Activated naive CD8-positive, alpha-beta T cell treated with anti-CD3 and anti-CD28 coated beads for 36 hours (primary cell): ENCODE data around the gene CHRNA7. TPM values are rescaled to one million over a fixed set of nuclear protein-coding genes. Genes with fewer than 3 reads are reported as not detected.
"Not testable (repeated sequence)": the region's sequence is repeated elsewhere in the genome, so short reads cannot be mapped to it uniquely, and the experiment has no call there.

Source experiments
- DNase-seq: peaks from one replicate; pipeline ENCODE4 v3.0.0; 2021
- H3K27ac Mint-ChIP-seq: one replicate; pipeline ENCODE4 v1.8.0; 2022; ENCODE audit warnings: mild to moderate bottlenecking, moderate library complexity, mixed read lengths
- H3K27me3 Mint-ChIP-seq: one replicate; pipeline ENCODE4 v1.8.0; 2022; ENCODE audit warnings: mild to moderate bottlenecking, mixed read lengths
- H3K36me3 Mint-ChIP-seq: one replicate; pipeline ENCODE4 v1.8.0; 2021; ENCODE audit warnings: mild to moderate bottlenecking, mixed read lengths
- H3K4me1 Mint-ChIP-seq: one replicate; pipeline ENCODE4 v1.8.0; 2021; ENCODE audit warnings: mixed read lengths
- H3K4me3 Mint-ChIP-seq: one replicate; pipeline ENCODE4 v1.8.0; 2022; ENCODE audit warnings: mild to moderate bottlenecking, moderate library complexity, mixed read lengths
- H3K9me3 Mint-ChIP-seq: one replicate; pipeline ENCODE4 v1.8.0; 2022; ENCODE audit warnings: mixed read lengths
- total RNA-seq, 2 experiments: library from RNA; stranded (reverse); gene quantifications; one replicate each; pipeline ENCODE4 v1.2.3, GENCODE V29; 2021

CHRNA7 gene
- total RNA-seq, 2 experiments from 2014 or later: 0.25 TPM; not detected in 1

DNA sequence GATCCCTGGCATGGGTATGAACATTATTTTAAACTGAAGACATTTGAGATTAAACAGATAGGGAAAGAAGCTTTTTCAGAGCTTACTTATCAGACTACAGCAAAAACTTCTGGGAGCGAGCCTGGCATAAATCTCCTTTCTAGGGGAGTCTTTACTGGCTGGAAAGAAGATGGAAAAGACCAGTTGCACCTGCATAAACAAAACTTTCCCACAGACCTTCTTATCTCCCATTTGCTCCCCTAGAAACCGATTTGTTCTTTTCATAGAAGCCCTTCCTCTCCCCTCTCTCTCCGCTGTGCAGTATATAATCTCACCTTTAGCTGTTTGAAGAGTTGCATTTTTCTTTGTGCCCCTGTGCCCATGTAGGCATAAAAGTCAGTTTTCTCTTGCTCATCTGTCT is 93.2 kb downstream of the CHRNA7 start:
- H3K27ac Mint-ChIP-seq: no peak overlapping the region
- DNase-seq: no peak
- no peak overlapping the region for H3K4me3 Mint-ChIP-seq
- no peaks in the 10 kb centered on the region for H3K36me3 Mint-ChIP-seq
- no peaks in the 10 kb centered on the region for H3K9me3 Mint-ChIP-seq
- peaks cover 16% of the 10 kb centered on the region for H3K27me3 Mint-ChIP-seq
- no peaks in the 10 kb centered on the region for H3K4me1 Mint-ChIP-seq

- H3K4me1 Mint-ChIP-seq: no peaks in the 10 kb centered on the region
- H3K27me3 Mint-ChIP-seq: peaks cover 17% of the 10 kb centered on the region
- H3K36me3 Mint-ChIP-seq: no peaks in the 10 kb centered on the region
- no peak overlapping the region for H3K4me3 Mint-ChIP-seq
- no peak for DNase-seq
- no peaks in the 10 kb centered on the region for H3K9me3 Mint-ChIP-seq
- H3K27ac Mint-ChIP-seq: no peak overlapping the region
Observed at GRCh38 chr15:32124726-32125125, 94.4 kb downstream of the CHRNA7 start.

GRCh38 chr15:32125595-32125994 is 95.3 kb downstream of the CHRNA7 start:
- no peak overlapping the region for H3K4me3 Mint-ChIP-seq
- no peak for DNase-seq
- H3K27ac Mint-ChIP-seq: no peak overlapping the region
- peaks cover 22% of the 10 kb centered on the region for H3K27me3 Mint-ChIP-seq
- H3K4me1 Mint-ChIP-seq: no peaks in the 10 kb centered on the region
- H3K9me3 Mint-ChIP-seq: no peaks in the 10 kb centered on the region
- no peaks in the 10 kb centered on the region for H3K36me3 Mint-ChIP-seq

GRCh38 chr15:32129815-32130214 is 99.5 kb downstream of the CHRNA7 start:
- DNase-seq: no peak
- Mint-ChIP-seq H3K27ac (no peak overlapping the region), H3K27me3 (peaks cover 32% of the 10 kb centered on the region), H3K36me3 (no peaks in the 10 kb centered on the region), H3K4me3 (no peak overlapping the region), H3K4me1 (no peaks in the 10 kb centered on the region), H3K9me3 (no peaks in the 10 kb centered on the region)

DNA sequence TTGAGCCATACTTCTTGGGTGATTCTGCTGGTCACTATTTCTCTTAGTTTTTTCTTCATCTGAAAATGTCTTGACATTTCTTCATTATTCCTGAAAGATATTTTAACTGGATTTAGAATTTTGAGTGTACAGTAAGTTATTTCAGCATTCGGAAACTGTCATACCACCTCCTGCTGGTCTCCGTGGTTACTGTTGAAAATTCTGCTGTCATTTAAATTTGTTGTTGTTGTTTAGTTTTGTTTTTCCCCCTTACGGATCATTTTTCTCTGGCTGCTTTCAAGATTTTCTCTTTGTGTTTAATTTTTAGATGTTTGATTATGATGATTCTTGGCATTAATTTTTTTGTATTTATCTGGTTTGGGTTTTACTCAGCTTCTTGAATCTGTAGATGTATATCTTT is 100.5 kb downstream of the CHRNA7 start:
- no peak overlapping the region for H3K4me3 Mint-ChIP-seq
- no peaks in the 10 kb centered on the region for H3K9me3 Mint-ChIP-seq

GRCh38 chr15:32131803-32132202 is 101.5 kb downstream of the CHRNA7 start:
- no peak for DNase-seq
- H3K4me3 Mint-ChIP-seq: no peak overlapping the region
- H3K9me3 Mint-ChIP-seq: no peaks in the 10 kb centered on the region
- no peak overlapping the region for H3K27ac Mint-ChIP-seq
- H3K36me3 Mint-ChIP-seq: no peaks in the 10 kb centered on the region
- H3K27me3 Mint-ChIP-seq: peaks cover 41% of the 10 kb centered on the region
- no peaks in the 10 kb centered on the region for H3K4me1 Mint-ChIP-seq

More for the DNA sequence above, 100.5 kb downstream of the CHRNA7 start:
- Mint-ChIP-seq H3K36me3 (no peaks in the 10 kb centered on the region), H3K27ac (no peak overlapping the region), H3K4me1 (no peaks in the 10 kb centered on the region), H3K27me3 (peaks cover 41% of the 10 kb centered on the region)
- DNase-seq: no peak

- Mint-ChIP-seq H3K4me3 (no peak overlapping the region), H3K36me3 (no peaks in the 10 kb centered on the region), H3K4me1 (no peaks in the 10 kb centered on the region), H3K27ac (no peak overlapping the region), H3K27me3 (peaks cover 34% of the 10 kb centered on the region), H3K9me3 (no peaks in the 10 kb centered on the region)
- no peak for DNase-seq
Observed at GRCh38 chr15:32132859-32133258, 102.5 kb downstream of the CHRNA7 start.

- Mint-ChIP-seq H3K4me3 (no peak overlapping the region), H3K36me3 (no peaks in the 10 kb centered on the region), H3K27ac (no peak overlapping the region), H3K4me1 (no peaks in the 10 kb centered on the region), H3K27me3 (peaks cover 32% of the 10 kb centered on the region), H3K9me3 (no peaks in the 10 kb centered on the region)
- DNase-seq: no peak
Observed at GRCh38 chr15:32134842-32135241, 104.5 kb downstream of the CHRNA7 start.

GRCh38 chr15:32135335-32135734 is 105.0 kb downstream of the CHRNA7 start:
- Mint-ChIP-seq H3K27ac (no peak overlapping the region), H3K36me3 (no peaks in the 10 kb centered on the region), H3K4me1 (no peaks in the 10 kb centered on the region), H3K9me3 (no peaks in the 10 kb centered on the region), H3K27me3 (peaks cover 28% of the 10 kb centered on the region), H3K4me3 (no peak overlapping the region)
- DNase-seq: no peak

DNA sequence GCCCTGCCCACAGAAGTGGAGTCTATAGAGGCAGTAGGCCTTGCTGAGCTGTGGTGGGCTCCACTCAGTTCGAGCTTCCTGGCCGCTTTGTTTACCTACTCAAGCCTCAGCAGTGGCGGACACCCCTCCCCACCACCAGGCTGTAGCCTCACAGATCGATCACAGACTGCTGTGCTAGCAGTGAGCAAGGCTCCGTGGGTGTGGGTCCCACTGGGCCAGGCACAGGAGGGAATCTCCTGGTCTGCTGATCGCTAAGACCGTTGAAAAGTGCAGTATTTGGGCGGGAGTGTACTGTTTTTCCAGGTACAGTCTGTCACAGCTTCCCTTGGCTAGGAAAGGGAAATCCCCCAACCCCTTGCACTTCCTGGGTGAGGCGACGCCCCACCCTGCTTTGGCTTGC is 115.2 kb downstream of the CHRNA7 start:
- H3K4me3 Mint-ChIP-seq, H3K27ac Mint-ChIP-seq, H3K36me3 Mint-ChIP-seq, H3K9me3 Mint-ChIP-seq, H3K4me1 Mint-ChIP-seq, DNase-seq: not testable (repeated sequence)
- H3K27me3 Mint-ChIP-seq: peaks cover 14% of the 10 kb centered on the region

GRCh38 chr15:32148833-32149555 is 118.7 kb downstream of the CHRNA7 start:
- Mint-ChIP-seq H3K36me3 (no peaks in the 10 kb centered on the region), H3K4me1 (no peaks in the 10 kb centered on the region), H3K27ac (peak overlapping the region; percentile 38)

GRCh38 chr15:32152574-32152973 is 122.3 kb downstream of the CHRNA7 start:
- no peak overlapping the region for H3K4me3 Mint-ChIP-seq
- no peaks in the 10 kb centered on the region for H3K9me3 Mint-ChIP-seq
- H3K27ac Mint-ChIP-seq: no peak overlapping the region
- H3K27me3 Mint-ChIP-seq: peaks cover 8% of the 10 kb centered on the region
- no peak for DNase-seq
- no peaks in the 10 kb centered on the region for H3K4me1 Mint-ChIP-seq
- H3K36me3 Mint-ChIP-seq: no peaks in the 10 kb centered on the region

More at GRCh38 chr15:32148833-32149555, 118.7 kb downstream of the CHRNA7 start:
- Mint-ChIP-seq H3K4me3 (no peak overlapping the region), H3K9me3 (no peaks in the 10 kb centered on the region), H3K27me3 (peaks cover 4% of the 10 kb centered on the region)
- no peak for DNase-seq

- H3K36me3 Mint-ChIP-seq, H3K27ac Mint-ChIP-seq, H3K4me3 Mint-ChIP-seq, H3K4me1 Mint-ChIP-seq, H3K27me3 Mint-ChIP-seq, DNase-seq, H3K9me3 Mint-ChIP-seq: not testable (repeated sequence)
Observed at GRCh38 chr15:32153868-32154623, 123.7 kb downstream of the CHRNA7 start.

DNA sequence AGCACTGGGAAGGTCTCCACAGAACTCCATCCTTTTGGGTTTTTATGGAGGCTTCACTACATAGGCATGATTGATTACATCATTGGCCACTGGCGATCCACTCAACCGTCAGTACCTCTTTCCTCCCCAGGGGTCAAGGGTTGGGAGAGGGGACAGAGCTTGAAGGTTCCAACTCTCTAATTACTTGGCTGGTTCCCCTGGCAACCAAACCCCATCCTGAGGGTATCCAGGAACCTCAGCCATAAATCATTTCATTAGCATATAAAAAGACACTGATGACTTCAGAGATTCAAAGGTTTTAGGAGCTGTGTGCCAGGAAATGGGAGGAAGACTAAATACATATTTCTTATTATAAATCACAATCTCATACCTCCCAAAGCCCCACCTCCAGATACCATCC is 131.8 kb downstream of the CHRNA7 start:
- not testable (repeated sequence) for H3K27ac Mint-ChIP-seq, H3K4me3 Mint-ChIP-seq, DNase-seq, H3K27me3 Mint-ChIP-seq, H3K9me3 Mint-ChIP-seq, H3K4me1 Mint-ChIP-seq, H3K36me3 Mint-ChIP-seq

GRCh38 chr15:32164065-32164464 is 133.8 kb downstream of the CHRNA7 start:
- H3K36me3 Mint-ChIP-seq: not testable (repeated sequence)

DNA sequence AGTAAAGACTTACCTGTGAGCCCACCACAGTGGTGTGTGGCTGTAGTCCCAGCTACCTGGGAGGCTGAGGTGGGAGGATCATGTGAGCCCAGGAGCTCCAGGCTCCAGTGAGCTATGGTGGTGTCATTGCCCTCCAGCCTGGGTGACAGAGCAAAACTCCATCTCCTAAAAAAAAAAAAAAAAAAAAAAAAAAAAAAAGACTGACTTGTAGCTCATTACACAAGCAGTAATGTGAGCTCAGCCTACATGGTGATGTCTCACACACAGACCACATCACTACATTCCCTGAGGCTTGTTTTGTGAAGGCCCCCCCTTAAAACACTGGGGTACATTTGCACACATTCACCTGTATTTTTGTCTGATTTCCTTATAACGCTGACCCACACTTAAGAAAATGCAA is 134.4 kb downstream of the CHRNA7 start:
- DNase-seq, H3K9me3 Mint-ChIP-seq, H3K36me3 Mint-ChIP-seq, H3K4me3 Mint-ChIP-seq, H3K27me3 Mint-ChIP-seq, H3K27ac Mint-ChIP-seq, H3K4me1 Mint-ChIP-seq: not testable (repeated sequence)

More at GRCh38 chr15:32164065-32164464, 133.8 kb downstream of the CHRNA7 start:
- H3K27me3 Mint-ChIP-seq, H3K4me3 Mint-ChIP-seq, H3K4me1 Mint-ChIP-seq, H3K9me3 Mint-ChIP-seq, H3K27ac Mint-ChIP-seq, DNase-seq: not testable (repeated sequence)
